PC-3 (cell line): ENCODE data around the gene SIRPG.

ENCODE experiments used
- EZH2phosphoT487 ChIP-seq: fragments of 300-600 bp; sonication (generic); IDR thresholded peaks from 2 replicates; pipeline ENCODE4 v1.6.1; 2018; ENCODE audit warnings: mild to moderate bottlenecking, antibody characterized with exemption, low read length, borderline replicate concordance
- TF ChIP-seq, protein P1 (sequence below): fragments of 300-600 bp; sonication (generic); conservative IDR thresholded peaks from 2 replicates; pipeline ENCODE4 v1.5.1; 2017; ENCODE audit warnings: antibody characterized with exemption, low read depth, mild to moderate bottlenecking, low read length

DNA sequence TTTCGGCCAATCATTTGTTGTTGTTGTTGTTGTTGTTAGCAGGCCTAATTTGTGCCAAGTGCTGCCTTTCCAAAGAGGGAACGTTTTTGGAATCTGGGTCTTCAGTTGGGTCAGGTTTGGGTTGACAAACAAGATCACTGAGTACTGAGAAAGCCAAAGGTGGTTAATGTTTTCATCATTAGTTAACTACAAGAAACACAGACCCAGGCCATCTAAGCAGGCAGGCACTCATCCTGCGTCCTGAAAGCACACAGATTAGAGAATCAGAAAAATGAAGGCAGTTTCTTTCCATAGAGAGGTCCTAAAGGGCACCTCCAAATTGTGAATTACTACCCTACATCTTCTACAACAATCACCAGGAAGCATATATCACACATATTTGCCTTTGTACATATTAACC is 15.1 kb upstream of the SIRPG start:
- TF ChIP-seq, protein P1, sequence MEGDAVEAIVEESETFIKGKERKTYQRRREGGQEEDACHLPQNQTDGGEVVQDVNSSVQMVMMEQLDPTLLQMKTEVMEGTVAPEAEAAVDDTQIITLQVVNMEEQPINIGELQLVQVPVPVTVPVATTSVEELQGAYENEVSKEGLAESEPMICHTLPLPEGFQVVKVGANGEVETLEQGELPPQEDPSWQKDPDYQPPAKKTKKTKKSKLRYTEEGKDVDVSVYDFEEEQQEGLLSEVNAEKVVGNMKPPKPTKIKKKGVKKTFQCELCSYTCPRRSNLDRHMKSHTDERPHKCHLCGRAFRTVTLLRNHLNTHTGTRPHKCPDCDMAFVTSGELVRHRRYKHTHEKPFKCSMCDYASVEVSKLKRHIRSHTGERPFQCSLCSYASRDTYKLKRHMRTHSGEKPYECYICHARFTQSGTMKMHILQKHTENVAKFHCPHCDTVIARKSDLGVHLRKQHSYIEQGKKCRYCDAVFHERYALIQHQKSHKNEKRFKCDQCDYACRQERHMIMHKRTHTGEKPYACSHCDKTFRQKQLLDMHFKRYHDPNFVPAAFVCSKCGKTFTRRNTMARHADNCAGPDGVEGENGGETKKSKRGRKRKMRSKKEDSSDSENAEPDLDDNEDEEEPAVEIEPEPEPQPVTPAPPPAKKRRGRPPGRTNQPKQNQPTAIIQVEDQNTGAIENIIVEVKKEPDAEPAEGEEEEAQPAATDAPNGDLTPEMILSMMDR: no peak
- TF ChIP-seq EZH2phosphoT487: no peak
